GM12873 (cell line): ENCODE data around the gene FGFR4.

Source experiments
- TF ChIP-seq, protein P1 (sequence below): IDR thresholded peaks from 2 replicates; pipeline ENCODE4 v1.5.1; 2012; ENCODE audit warnings: low read depth, mild to moderate bottlenecking, moderate library complexity, low read length, control low read depth; ENCODE audit not compliant: insufficient read depth; ENCODE audit errors: missing control alignments

FGFR4 gene

DNA sequence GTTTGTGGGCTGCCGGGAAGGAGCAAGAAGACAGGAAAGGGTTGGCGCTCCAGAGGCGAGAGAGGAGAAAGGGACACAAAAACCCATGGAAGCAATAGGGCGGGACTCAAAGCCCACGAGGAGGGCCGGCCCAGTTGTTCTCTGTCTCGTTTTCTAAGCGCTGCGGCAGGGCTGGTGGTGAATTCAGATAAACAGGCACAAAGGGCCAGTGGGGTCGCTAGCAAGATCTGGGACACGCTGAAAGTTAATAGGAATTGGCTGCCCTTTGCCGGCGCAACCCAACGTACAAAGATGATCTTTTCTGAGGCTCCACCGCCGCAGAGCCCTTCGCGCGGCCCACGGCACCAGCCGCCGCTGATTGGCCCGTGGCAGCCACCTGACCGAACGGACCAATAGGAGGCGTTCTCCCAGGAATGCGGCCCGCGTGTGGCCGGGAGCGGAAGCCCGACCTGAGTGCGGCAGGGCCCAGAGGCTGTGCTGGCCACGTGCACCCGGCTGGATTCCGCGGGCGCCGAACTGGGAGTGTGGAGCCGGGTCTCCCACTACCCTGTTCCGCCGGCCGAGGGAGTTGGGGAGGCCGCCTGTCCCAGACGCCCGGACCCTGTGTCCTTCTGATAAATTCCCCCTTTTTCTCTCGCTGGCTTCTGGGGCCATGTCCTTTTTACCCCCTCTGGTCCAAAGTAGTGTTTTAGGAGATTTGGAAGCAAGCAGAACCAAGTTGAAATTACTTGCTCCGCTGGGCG, 30.1 kb downstream of the FGFR4 start:
- TF ChIP-seq, protein P1, sequence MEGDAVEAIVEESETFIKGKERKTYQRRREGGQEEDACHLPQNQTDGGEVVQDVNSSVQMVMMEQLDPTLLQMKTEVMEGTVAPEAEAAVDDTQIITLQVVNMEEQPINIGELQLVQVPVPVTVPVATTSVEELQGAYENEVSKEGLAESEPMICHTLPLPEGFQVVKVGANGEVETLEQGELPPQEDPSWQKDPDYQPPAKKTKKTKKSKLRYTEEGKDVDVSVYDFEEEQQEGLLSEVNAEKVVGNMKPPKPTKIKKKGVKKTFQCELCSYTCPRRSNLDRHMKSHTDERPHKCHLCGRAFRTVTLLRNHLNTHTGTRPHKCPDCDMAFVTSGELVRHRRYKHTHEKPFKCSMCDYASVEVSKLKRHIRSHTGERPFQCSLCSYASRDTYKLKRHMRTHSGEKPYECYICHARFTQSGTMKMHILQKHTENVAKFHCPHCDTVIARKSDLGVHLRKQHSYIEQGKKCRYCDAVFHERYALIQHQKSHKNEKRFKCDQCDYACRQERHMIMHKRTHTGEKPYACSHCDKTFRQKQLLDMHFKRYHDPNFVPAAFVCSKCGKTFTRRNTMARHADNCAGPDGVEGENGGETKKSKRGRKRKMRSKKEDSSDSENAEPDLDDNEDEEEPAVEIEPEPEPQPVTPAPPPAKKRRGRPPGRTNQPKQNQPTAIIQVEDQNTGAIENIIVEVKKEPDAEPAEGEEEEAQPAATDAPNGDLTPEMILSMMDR, result no peak

DNA sequence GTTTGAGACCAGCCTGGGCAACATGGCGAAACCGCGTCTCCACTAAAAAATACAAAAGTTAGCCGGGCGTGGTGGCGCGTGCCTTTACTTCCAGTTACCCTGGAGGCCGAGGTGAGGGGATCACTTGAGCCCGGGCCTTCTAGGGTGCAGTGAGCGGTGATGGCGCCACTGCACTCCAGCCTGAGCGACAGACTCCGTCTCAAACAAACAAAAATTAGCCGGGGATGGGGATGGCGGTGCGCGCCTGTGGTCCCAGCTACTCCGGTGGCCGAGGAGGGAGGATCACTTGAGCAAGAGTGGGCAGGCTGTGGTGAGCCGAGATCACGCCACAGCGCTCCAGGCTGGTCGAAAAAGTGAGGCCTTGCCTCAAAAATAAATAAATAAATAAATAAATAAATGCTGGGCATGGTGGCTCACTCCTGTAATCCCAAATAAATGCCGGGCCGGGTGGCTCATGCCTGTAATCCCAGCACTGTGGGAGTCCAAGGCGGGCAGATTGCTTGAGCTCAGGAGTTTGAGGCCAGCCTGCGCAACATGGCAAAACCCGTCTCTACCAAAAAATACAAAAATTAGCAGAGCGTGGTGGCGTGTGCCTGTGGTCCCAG, 30.8 kb downstream of the FGFR4 start:
- TF ChIP-seq, protein P1, result no peak

DNA sequence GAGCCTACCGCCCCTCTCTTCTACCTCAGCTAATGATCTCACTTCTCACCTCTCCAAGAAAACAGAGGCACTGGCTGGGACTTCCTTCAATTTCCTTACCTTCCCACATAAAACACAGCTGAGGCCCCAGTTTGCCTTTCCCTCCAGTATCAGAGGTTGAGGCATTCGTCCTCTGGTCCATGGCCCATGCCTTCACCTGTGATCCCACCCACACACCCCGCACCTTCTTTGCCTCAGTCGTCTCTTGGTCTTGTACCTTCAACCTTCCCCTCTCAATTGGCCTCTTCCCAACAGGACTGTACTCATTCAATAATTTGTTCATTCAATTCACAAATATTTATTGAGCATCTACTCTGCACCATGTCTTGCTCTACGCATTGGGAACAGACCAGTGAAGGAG, 35.9 kb downstream of the FGFR4 start:
- TF ChIP-seq, protein P1, result no peak

DNA sequence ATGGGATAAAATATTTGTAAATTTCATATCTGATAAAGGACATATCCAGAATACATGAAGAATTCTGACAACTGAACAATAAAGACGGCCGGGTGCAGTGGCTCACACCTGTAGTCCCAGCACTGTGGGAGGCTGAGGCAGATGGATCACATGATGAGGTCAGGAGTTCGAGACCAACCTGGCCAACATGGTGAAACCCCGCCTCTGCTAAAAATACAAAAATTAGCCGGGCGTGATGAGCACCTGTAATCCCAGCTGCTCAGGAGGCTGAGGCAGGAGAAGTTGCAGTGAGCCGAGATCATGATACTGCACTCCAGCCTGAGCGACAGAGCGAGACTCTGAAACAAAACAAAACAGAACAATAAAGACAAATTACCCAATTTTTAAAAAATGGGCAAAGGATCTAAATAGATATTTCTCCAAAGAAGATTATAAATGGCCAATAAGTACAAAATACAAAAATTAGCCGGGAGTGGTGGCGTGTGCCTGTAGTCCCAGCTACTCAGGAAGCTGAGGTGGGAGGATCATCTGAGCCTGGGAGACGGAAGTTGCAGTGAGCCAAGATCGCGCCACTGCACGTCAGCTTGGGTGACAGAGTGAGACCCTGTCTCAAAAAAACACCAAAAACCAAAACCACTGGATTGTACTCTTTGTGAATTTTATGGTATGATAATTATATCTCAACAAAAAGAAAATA, 37.2 kb downstream of the FGFR4 start:
- TF ChIP-seq, protein P1, result no peak

DNA sequence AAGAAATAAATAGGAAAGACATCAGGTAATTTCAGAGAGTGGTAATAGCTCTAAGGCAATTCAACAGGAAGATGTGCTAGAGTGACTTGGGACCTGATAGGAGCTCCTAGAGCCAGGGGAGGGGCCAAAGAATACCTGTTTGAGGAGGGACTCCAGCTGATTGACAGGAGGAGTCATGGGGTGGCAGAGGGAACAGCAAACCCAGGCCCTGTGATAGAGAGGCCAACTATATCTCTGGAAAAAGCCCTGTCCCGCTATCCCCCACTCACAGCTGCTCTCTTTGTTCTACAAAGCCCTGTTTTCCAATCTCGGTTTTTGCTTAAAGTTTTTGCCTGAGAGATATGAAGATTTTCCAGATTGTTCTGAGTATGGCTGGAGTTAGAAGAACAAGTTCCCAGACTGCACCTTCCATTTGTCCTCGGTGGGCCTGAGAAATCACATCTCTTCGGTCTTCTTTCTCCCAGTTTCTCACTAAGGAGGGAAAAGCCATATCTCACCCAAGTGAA, 37.8 kb downstream of the FGFR4 start:
- TF ChIP-seq, protein P1, result no peak

GRCh38 chr5:177126771-177127170, 40.1 kb downstream of the FGFR4 start:
- TF ChIP-seq, protein P1, result no peak

DNA sequence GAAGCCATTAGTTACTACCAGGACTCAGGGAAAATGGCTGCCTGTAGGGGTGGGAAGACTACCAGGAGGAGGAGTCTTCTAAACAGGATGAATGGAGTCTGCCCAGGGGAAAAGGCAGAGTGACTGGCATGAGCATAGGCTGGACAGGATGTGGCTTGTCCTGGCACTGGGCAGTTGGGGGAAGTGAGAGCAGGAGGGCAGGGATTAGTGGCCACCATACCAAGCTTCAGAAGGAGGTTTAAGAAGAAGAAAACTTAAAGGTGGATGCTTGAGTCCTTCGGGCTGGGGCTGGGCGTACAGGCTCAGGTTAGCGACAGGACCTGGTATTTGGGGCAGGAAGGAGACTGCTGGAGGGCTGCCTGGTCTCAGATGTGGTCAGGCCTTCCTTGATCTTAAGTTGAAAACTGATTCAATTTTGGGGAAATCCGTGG, 41.9 kb downstream of the FGFR4 start:
- TF ChIP-seq, protein P1, result no peak
